Right kidney (tissue), 1 donor: Measurements from ENCODE around the gene DSCAML1.

Experiments
- DNase-seq: peaks from one replicate; pipeline ENCODE4 v3.0.0-alpha.2; 2016

The DSCAML1 gene

GRCh38 chr11:117605331-117605730 lies 191.7 kb downstream of the DSCAML1 start:
- DNase-seq: no peak

- DNase-seq: no peak
Observed at GRCh38 chr11:117604336-117604995, 192.6 kb downstream of the DSCAML1 start.

GRCh38 chr11:117603932-117604331 lies 193.1 kb downstream of the DSCAML1 start:
- DNase-seq: no peak

GRCh38 chr11:117601006-117601708 lies 195.9 kb downstream of the DSCAML1 start:
- DNase-seq: no peak

GRCh38 chr11:117600234-117600783 lies 196.7 kb downstream of the DSCAML1 start:
- DNase-seq: no peak

- no peak for DNase-seq
Observed at GRCh38 chr11:117597071-117597470, 199.9 kb downstream of the DSCAML1 start.

- DNase-seq: no peak
Observed at GRCh38 chr11:117595440-117595839, 201.6 kb downstream of the DSCAML1 start.

GRCh38 chr11:117594721-117595120 lies 202.3 kb downstream of the DSCAML1 start:
- no peak for DNase-seq

- no peak for DNase-seq
Observed at GRCh38 chr11:117593065-117593464, 204.0 kb downstream of the DSCAML1 start.

GRCh38 chr11:117591316-117592039 lies 205.5 kb downstream of the DSCAML1 start:
- no peak for DNase-seq

GRCh38 chr11:117589063-117589462 lies 208.0 kb downstream of the DSCAML1 start:
- no peak for DNase-seq

- no peak for DNase-seq
Observed at GRCh38 chr11:117588166-117588810, 208.7 kb downstream of the DSCAML1 start.

- DNase-seq: no peak
Observed at GRCh38 chr11:117587416-117587815, 209.6 kb downstream of the DSCAML1 start.

GRCh38 chr11:117586392-117586791 lies 210.6 kb downstream of the DSCAML1 start:
- no peak for DNase-seq

- DNase-seq: no peak
Observed at GRCh38 chr11:117585631-117586030, 211.4 kb downstream of the DSCAML1 start.

GRCh38 chr11:117584056-117584830 lies 212.8 kb downstream of the DSCAML1 start:
- DNase-seq: peak; percentile 22

- peak; percentile 54 for DNase-seq
Observed at GRCh38 chr11:117583063-117583801, 213.8 kb downstream of the DSCAML1 start.

GRCh38 chr11:117582433-117582832 lies 214.6 kb downstream of the DSCAML1 start:
- DNase-seq: no peak

GRCh38 chr11:117580866-117581265 lies 216.2 kb downstream of the DSCAML1 start:
- DNase-seq: no peak

- no peak for DNase-seq
Observed at GRCh38 chr11:117579161-117579560, 217.9 kb downstream of the DSCAML1 start.

- DNase-seq: no peak
Observed at GRCh38 chr11:117575856-117576255, 221.2 kb downstream of the DSCAML1 start.
